Endodermal cell (in vitro differentiated cells): ENCODE results near the gene TIAM1. TPM values are rescaled to one million over a fixed set of nuclear protein-coding genes. Genes with fewer than 3 reads are reported as not detected.

Experiments
- DNase-seq: peaks from one replicate; pipeline ENCODE4 v3.0.0-alpha.2; 2017
- H3K27ac ChIP-seq: 2 replicates; pipeline ENCODE4 v1.5.1; 2013; ENCODE audit warnings: mild to moderate bottlenecking, low read depth, low read length, moderate library complexity
- H3K27me3 ChIP-seq: 2 replicates; pipeline ENCODE4 v1.6.1; 2013; ENCODE audit warnings: mild to moderate bottlenecking, low read length, moderate library complexity; ENCODE audit not compliant: insufficient read depth, control insufficient read depth, poor library complexity, severe bottlenecking
- H3K36me3 ChIP-seq: 2 replicates; pipeline ENCODE4 v1.7.0; 2013; ENCODE audit warnings: mild to moderate bottlenecking, low read length, moderate library complexity; ENCODE audit not compliant: control insufficient read depth, insufficient read depth
- H3K4me1 ChIP-seq: one replicate; pipeline ENCODE4 v1.7.0; 2013; ENCODE audit warnings: low read length; ENCODE audit not compliant: control insufficient read depth, insufficient read depth
- H3K4me3 ChIP-seq: 2 replicates; pipeline ENCODE4 v1.5.1; 2013; ENCODE audit warnings: mild to moderate bottlenecking, low read length, moderate library complexity
- H3K9ac ChIP-seq: 2 replicates; pipeline ENCODE4 v1.6.1; 2013; ENCODE audit warnings: mild to moderate bottlenecking, low read length, moderate library complexity; ENCODE audit not compliant: poor library complexity, severe bottlenecking; ENCODE audit errors: extremely low read depth
- H3K9me3 ChIP-seq: 2 replicates; pipeline ENCODE4 v1.6.1; 2013; ENCODE audit warnings: mild to moderate bottlenecking, low read length, moderate library complexity; ENCODE audit not compliant: control insufficient read depth
- H3K27ac Mint-ChIP-seq: 2 replicates; pipeline ENCODE4 v1.8.0; 2020; ENCODE audit warnings: mixed read lengths
- H3K27me3 Mint-ChIP-seq: 2 replicates; pipeline ENCODE4 v1.8.0; 2021; ENCODE audit warnings: mild to moderate bottlenecking, mixed read lengths; ENCODE audit not compliant: insufficient read depth
- H3K36me3 Mint-ChIP-seq: 2 replicates; pipeline ENCODE4 v1.8.0; 2020; ENCODE audit warnings: low read depth, mixed read lengths
- H3K4me1 Mint-ChIP-seq: 2 replicates; pipeline ENCODE4 v1.8.0; 2020; ENCODE audit warnings: mixed read lengths
- H3K4me3 Mint-ChIP-seq: 2 replicates; pipeline ENCODE4 v1.8.0; 2020; ENCODE audit warnings: mild to moderate bottlenecking, moderate library complexity, mixed read lengths
- H3K9me3 Mint-ChIP-seq: 2 replicates; pipeline ENCODE4 v1.8.0; 2020; ENCODE audit warnings: mild to moderate bottlenecking, mixed read lengths
- CTCF ChIP-seq: fragments of 200-600 bp; sonication (generic); conservative IDR thresholded peaks from 2 replicates; pipeline ENCODE4 v1.5.0; 2021; ENCODE audit warnings: antibody characterized with exemption, mild to moderate bottlenecking
- WGBS, 2 experiments: methylation state at CpG; one replicate each; pipeline versions ENCODE4 v1.1.5 to v1.1.7; 2013; ENCODE audit warnings: missing lambda C conversion rate in 2 of 2, mixed read lengths in 1 of 2; ENCODE audit not compliant: insufficient coverage in 1 of 2, insufficient read length in 1 of 2; 5-methylcytosine and 5-hydroxymethylcytosine counted together
- total RNA-seq, 2 donors: library from RNA; stranded (reverse); fragmentation: NEBNext Ultra II Directional in 1 of 2; extraction: Animal tissue kit (Norgen Biotek cat#: 25700) in 1 of 2; gene quantifications; 2 replicates in 1 of 2; 3 replicates in 1 of 2; pipeline ENCODE4 v1.2.1, GENCODE V29; 2021

TIAM1 gene
- total RNA-seq, 2 donors from 2014 or later, result 29.4 to 33.3 TPM

- no peak overlapping the region for H3K27ac ChIP-seq
Measured at GRCh38 chr21:31298618-31299269, 45.3 kb downstream of the TIAM1 start.

DNA sequence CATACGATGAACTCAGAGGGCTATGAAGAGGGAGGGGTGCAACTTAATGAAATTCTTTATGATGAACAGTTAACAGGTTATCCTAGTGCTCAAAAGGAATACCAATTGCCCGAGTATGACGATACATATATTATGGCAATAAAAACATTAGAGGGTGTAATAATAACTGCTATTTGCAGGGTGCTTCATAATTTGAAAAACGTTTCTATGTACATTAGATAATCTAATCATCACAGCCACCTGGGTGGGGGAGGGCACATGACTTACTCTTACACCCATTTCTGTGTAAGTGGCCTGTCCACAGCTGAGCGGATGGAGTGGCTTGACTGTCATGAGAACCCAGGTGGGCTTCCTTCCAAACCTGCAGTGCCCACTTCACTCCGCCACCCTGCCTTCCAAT is 46.3 kb downstream of the TIAM1 start:
- no peak overlapping the region for H3K27ac ChIP-seq
- no peak overlapping the region for H3K27ac Mint-ChIP-seq
- no peaks in the 10 kb centered on the region for H3K4me1 ChIP-seq
- peaks cover 6% of the 10 kb centered on the region for H3K36me3 Mint-ChIP-seq
- no peak overlapping the region for H3K4me3 ChIP-seq
- H3K4me3 Mint-ChIP-seq, result no peak overlapping the region
- H3K27me3 Mint-ChIP-seq, result no peaks in the 10 kb centered on the region
- H3K27me3 ChIP-seq, result no peaks in the 10 kb centered on the region
- peaks cover 15% of the 10 kb centered on the region for H3K4me1 Mint-ChIP-seq
- no peaks in the 10 kb centered on the region for H3K9me3 Mint-ChIP-seq
- WGBS, 2 experiments, result 96% methylated on average over 2 to 6 of the region's 6 CpGs
- no peak for DNase-seq
- H3K36me3 ChIP-seq, result no peaks in the 10 kb centered on the region
- no peaks in the 10 kb centered on the region for H3K9me3 ChIP-seq
- TF ChIP-seq CTCF, result no peak
- H3K9ac ChIP-seq, result no peak overlapping the region

More at GRCh38 chr21:31298618-31299269, 45.3 kb downstream of the TIAM1 start:
- no peaks in the 10 kb centered on the region for H3K36me3 ChIP-seq
- no peaks in the 10 kb centered on the region for H3K27me3 Mint-ChIP-seq
- no peak overlapping the region for H3K27ac Mint-ChIP-seq
- WGBS, 2 experiments, result 95% methylated on average over 6 of the region's 6 CpGs; no CpG with 5 or more reads in 1 of the 2 experiments
- H3K4me1 ChIP-seq, result no peaks in the 10 kb centered on the region
- H3K27me3 ChIP-seq, result no peaks in the 10 kb centered on the region
- H3K4me3 Mint-ChIP-seq, result no peak overlapping the region
- H3K9ac ChIP-seq, result no peak overlapping the region
- no peak for TF ChIP-seq CTCF
- H3K36me3 Mint-ChIP-seq, result no peaks in the 10 kb centered on the region
- H3K9me3 ChIP-seq, result no peaks in the 10 kb centered on the region
- no peak overlapping the region for H3K4me3 ChIP-seq
- H3K9me3 Mint-ChIP-seq, result no peaks in the 10 kb centered on the region
- H3K4me1 Mint-ChIP-seq, result peaks cover 15% of the 10 kb centered on the region
- no peak for DNase-seq

DNA sequence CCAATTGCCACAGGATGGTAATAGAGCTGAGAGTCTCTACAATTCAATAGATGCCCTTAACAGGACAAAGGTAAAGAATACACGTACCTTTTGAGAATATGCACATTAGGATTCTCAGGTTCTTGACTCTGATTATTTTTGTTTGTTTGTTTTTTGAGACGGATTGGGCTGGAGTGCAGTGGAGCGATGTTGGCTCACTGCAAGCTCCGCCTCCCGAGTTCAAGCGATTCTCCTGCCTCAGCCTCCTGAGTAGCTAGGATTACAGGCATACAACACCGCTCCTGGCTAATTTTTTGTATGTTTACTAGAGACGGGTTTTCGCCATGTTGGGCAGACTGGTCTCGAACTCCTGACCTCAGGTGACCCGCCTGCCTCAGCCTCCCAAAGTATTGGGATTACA is 48.4 kb downstream of the TIAM1 start:
- H3K36me3 ChIP-seq, result no peaks in the 10 kb centered on the region
- H3K27ac ChIP-seq, result no peak overlapping the region
- Mint-ChIP-seq H3K4me1 (peaks cover 18% of the 10 kb centered on the region), H3K27me3 (no peaks in the 10 kb centered on the region), H3K27ac (no peak overlapping the region), H3K9me3 (no peaks in the 10 kb centered on the region), H3K4me3 (no peak overlapping the region), H3K36me3 (peaks cover 9% of the 10 kb centered on the region)
- H3K4me1 ChIP-seq, result no peaks in the 10 kb centered on the region
- H3K9ac ChIP-seq, result no peak overlapping the region
- 96 to 99% methylated on average over 10 to 11 of the region's 11 CpGs for WGBS, 2 experiments
- no peak for DNase-seq
- H3K27me3 ChIP-seq, result no peaks in the 10 kb centered on the region
- H3K4me3 ChIP-seq, result no peak overlapping the region
- no peak for TF ChIP-seq CTCF
- H3K9me3 ChIP-seq, result no peaks in the 10 kb centered on the region
